CD4-positive, alpha-beta T cell treated with Interleukin-17A for 4 hours (primary cell): ENCODE data around the gene TRIM13.
"Not testable (repeated sequence)": the region's sequence is repeated elsewhere in the genome, so short reads cannot be mapped to it uniquely, and the experiment has no call there.

Source experiments
- DNase-seq: peaks from one replicate; pipeline ENCODE4 v3.0.0-alpha.2; 2020; ENCODE audit warnings: mixed read lengths

The TRIM13 gene, protein sequence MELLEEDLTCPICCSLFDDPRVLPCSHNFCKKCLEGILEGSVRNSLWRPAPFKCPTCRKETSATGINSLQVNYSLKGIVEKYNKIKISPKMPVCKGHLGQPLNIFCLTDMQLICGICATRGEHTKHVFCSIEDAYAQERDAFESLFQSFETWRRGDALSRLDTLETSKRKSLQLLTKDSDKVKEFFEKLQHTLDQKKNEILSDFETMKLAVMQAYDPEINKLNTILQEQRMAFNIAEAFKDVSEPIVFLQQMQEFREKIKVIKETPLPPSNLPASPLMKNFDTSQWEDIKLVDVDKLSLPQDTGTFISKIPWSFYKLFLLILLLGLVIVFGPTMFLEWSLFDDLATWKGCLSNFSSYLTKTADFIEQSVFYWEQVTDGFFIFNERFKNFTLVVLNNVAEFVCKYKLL

DNA sequence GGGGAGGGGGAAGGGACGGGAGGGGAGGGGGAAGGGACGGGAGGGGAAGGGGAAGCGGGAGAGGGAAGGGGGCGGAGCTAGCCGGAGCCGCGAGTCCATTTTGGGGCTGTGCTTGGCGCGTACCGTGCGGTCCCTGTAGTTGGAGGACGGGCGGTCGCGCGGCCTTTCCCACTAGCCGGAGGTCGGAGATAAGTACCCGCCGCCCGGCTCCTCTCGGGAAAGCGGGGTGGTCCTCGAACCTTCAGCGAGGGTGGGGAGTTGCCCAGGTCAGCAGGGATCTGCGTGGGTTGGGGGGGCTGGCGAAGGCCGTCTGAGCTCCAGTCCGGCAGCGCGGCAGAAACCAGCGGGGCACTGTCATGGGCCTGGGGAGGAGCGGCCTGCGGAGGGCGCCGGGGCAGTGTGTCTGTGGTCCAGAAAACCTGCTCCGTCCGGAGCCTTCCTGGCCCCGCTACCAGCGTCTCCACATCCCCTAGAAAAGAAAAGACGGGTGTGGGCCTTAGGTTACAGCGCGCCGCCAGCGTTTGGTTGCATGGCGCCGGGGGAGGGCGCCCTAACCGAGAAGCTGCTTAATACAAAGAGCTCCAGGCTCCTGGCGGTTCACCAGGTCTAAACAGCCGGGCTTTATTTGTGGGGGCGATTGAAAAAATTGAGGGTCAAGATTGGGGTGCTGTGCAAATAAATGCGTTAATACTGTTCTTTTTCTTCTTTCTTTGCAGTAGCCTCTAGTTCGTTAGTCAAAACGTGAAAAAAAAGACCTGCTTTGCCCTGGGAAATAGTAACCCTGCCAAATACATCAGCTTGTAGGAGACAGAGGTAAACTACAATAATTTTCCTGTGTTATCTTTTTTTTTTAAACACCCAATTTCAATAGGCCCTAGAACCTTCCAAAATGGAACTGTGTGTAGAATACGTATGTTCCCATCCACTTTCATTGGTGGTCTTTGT lies at the start of gene TRIM13:
TSS of gene TRIM13 (plus strand) at position 92 of the 945 bp plus-strand sequence. CDS start 14,899 bp downstream, outside the sequence.
- peak; percentile 86 for DNase-seq

DNA sequence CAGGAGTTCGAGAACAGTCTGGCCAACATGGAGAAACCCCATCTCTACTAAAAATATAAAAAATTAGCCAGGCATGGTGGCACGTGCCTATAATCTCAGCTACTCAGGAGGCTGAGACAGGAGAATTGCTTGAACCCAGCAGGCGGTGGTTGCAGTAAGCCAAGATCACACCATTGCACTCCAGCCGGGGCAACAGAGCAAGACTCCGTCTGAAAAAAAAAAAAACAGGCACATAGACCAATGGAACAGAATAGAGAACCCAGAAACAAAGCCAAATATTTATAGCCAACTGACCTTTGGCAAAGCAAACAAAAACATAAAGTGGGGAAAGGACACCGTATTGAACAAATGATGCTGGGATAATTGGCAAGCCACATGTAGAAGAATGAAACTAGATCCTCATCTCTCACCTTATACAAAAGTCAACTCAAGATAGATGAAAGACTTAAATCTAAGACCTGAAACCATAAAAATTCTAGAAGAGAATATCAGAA lies 48.0 kb upstream of the TRIM13 start:
- not testable (repeated sequence) for DNase-seq

DNA sequence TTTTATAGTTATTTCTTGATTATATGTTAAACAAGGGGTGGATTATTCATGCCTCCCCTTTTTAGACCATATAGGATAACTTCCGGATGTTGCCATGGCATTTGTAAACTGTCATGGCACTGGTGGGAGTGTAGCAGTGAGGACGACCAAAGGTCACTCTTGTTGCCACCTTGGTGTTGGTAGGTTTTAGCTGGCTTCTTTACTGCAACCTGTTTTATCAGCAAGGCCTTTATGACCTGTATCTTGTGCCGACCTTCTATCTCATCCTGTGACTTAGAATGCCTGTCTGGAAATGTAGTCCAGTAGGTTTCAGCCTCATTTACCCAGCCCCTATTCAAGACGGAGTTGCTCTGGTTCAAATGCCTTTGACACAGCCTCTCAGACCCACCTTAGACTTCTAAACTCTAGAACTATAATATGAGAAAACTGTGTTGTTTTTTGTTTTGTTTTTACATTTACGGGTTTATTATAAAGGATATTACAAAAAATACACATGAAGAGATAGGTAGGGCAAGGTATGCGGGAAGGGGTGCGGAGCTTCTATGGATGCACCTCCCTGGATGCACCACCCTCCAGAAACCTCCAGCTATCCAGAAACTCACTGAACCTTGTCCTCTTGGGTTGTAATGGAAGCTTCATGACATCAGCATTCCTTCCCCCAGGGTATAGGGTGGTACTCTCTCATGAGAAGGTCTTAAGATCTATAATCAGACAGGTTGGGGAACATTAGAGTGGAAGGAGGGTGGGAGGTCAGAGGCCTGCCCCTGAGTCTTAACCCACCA lies 44.9 kb upstream of the TRIM13 start:
- DNase-seq = no peak

DNA sequence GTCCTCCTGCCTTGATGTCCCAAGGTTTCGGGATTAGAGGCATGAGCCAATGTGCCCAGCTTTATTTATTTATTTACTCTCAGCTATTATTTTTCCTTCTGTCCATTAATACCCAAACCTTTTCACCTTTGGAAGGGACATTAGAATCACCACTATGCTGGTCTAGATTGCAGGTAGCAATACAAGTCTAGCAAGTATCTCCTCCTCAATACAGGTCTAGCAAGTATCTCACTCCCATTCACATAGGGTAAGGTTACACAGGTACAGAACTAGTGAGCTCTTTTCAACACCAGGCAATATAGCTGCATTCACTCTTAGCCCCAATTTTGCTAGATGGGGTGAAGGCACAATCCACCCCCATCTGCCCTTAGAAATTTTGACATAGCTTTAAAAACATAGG lies 43.3 kb upstream of the TRIM13 start:
- no peak for DNase-seq

DNA sequence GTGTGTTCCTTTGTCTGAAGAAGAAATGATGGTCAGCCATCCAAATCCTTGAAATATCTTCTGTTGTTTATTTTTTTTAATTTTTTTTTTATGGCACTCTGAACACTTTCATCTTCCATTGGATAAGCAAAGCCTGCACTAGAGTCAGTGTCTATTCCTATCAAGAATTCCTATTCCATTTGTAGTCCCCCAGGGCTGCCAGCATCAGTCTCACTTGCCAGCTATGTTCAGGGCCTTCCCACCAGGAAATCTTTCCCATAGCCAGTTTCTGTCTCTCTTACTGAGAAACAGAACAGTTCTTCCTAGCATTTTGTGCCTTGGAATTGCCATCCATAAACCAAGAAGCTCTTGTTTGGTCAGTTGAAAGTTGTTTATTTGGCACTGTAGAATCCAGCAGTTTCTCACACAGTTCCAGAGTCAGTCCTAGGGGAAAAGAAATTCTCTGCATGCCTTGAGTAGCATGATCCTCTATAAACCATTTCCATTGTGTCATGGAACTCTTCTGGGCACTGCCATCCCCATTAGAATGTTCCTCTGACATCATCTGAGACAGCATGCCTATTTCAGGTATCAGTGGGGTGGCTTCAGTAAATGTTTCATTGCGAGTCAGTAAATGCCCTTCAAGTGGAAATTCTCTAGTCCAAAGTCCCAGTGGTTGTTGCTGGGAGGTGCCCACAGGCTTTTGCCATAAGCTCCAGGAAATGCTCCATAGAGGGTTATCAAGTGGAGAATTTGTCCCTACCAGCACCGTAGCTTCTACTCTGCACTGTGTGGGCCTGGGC lies 42.0 kb upstream of the TRIM13 start:
- no peak for DNase-seq

DNA sequence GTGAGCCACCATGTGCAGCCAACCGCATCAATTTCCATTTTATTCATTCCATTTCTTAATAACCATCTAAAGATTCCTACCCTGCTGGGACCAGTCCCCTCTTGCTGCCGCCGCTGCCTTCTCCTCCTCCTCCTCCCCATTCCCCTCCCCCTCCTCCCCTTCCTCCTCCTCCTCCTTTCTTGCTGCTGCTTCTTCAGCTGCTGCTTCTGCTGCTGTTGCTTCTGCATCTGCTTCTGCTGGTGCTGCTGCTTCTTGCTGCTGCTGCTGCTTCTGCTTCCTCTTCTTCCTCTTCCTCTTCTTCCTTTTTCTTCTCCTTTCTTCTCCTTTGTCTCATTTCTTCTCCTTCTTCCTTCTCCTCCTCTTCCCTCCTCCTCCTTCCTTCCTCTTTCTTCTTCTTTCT lies 40.7 kb upstream of the TRIM13 start:
- DNase-seq = no peak

DNA sequence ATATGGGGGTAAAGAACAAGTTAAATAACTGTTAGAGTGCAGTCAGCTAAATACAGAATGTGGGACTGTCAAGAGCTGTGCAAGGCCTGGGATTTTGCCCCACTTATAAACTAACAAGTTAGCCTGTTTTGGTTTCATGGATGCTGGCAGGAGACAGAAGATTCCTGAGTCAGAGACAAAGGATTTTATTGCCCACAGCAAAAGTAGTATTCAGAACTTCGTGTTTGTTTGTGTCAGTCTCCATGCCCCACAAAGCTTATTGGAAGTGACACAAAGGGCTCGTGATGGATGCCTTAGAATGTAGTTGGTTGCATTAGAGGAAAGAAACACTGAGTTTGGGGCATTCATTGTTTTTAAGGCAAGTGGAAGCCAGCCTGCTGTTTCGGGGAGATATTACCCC lies 38.5 kb upstream of the TRIM13 start:
- DNase-seq = no peak

DNA sequence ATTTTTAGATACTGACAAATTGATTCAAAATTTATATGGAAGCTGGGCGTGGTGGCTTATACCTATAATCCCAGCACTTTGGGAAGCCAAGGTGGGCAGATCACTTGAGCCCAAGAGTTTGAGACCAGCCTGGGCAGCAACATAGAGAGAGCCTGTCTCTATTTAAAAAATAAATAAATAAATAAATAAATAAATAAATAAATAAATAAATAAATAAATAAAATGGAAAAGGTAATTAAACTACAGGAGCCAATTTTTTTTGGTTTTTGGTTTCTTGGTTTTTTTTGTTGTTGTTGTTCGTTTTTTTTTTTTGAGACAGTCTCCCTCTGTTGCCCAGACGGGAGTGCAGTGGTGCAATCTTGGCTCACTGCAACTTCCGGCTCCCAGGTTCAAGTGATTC lies 29.4 kb upstream of the TRIM13 start:
- no peak for DNase-seq

DNA sequence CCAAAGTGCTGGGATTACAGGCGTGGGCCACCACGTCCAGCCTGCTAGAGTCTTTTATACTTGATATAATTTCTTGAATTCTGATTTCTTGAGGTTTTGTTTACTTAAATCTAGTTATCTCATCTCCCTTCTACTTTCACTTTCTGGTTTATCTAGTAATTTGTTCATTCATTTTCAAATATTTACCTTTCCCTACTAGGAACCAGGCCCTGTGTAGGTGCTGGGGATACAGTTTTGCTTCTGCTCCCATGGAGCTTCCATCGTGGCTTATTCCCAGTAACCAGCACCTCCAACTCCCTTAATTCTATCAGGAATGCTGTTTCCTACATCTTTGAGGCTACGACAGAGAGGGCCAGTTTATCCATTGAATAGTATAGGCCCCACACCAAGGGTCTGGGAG lies 24.1 kb upstream of the TRIM13 start:
- no peak for DNase-seq

DNA sequence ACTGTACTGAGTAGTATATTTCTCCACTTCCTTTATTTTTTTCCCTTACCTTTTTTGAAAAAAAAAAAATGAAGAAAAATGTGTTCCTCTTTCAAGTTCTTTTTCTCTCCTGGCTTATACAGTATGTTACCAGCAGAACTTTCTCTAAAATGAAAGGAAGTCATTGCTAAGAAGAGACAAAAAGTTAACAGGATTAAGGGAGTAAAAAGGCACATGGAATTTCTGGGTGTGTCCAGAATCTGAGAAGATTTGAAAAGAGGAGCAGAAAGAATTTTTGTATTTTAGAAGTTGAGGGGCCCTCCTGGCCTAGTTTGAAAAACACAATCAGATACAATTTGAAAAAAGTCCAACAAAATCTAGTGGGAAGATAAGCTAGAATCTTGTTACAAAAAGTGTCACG lies 21.0 kb upstream of the TRIM13 start:
- DNase-seq = no peak

DNA sequence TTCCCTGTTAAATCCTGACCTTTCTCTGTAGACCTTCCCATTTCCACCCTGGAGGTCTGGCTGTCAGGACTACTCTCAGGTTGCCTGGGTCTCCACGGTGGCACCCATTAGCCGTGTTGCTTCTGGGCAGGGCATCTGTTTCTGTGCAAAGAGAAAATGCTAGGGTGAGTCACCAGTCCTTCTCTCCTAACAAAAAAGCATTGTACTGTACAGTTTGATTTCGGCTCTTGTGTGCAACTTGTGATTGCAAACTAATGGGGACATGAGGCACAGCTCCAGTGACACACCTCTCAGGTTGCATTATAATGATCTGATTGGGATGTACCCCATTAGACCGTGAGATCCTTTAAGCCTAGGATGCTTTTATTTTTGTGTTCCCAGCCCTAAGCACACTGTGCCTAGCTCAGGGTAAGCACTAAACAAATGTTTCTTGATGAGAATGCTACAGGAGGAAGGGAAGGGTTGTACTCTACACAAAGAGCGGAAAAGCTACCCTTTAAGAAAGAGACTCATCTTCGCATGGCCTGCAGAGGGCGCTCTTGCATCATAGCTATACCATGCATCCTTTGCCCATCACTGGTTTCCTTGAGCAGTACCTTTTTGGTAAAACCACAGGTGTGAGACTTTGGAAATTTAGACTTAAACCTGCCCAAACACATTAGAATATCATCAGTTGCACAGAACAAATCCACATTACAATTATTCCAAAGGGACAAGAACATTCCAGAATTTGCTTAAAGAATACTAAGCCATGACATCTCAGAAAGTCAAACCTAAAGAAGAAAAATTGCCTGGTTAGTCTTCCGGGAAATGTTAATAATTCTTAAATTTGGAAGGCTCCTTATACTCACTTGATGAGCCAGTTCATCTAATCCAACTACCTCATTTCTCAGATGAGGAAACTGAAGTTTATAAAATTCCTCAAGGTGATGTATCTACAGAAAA lies 20.3 kb upstream of the TRIM13 start:
- DNase-seq = peak; percentile 87

DNA sequence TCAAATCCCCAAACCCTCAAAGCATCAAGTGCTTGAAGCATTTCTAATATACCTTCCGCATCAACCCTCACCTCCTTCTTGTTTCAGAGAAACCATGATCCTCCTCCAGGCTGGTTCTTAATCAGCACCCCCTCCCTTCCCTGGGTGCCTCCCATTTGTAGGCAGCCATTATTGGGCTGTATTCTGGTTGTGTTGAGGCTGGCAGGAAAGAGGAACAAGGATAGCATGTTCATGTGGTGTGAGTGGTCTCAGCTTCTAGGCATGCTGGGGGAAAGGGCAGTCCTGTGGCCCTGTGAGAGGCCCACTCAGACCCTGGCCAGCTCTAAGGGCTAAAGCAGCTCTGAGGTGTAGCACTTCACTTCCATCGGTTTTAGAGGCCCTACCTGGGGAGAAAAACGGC lies 18.9 kb upstream of the TRIM13 start:
- DNase-seq = no peak

DNA sequence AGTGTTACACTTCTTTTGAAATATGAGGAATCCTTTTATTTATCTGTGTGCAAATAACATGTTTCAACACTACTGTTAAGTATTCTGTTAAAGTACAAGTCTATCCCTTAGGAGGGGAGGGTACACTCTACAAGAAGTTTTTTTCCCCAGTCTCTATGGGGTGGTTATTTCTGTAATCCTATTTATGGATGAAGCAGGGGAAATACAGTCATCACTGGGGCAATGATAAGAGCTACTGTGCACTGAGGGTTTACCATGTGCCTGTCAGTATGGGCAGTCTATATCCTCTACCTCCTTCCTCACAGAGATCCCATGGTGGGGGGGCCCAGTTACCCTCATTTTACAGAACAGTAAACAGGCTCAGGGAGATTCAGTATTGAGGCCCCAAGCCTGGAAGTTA lies 16.6 kb upstream of the TRIM13 start:
- DNase-seq = no peak

DNA sequence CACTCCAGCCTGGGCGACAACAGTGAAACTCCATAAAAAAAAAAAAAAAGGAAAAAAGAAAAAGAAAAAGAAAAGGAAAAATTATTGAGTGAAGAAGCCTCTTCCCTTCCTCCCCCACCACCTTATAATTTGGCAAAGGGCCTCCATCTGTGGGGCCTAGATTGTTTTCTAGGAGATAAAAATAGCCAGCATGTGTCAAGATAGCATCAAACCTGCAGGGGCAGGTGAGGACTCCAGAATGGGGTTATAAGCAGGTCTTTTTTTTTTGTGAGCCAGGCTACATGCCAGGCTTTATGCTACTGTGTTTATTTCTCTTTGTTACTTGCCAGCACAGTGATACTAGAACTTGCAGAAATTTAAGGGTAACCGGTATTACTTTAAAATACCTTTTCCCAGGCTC lies 11.7 kb upstream of the TRIM13 start:
- no peak for DNase-seq

DNA sequence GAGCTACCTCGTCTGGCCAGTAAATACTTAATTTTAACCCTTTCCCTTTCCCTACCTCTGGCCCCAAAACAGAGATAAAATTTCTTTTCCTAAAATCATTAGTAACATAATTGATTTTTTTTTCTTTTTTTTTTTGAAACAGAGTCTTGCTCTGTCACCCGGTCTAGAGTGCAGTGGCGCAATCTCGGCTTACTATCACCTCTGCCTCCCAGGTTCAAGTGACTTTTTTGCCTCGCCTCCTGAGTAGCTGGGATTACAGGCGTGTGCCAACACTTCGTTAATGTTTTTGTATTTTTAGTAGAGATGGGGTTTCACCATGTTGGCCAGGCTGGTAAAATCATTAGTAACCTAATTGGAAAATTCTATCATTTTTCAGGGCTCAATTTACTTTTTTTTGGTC lies 10.4 kb upstream of the TRIM13 start:
- DNase-seq = no peak

DNA sequence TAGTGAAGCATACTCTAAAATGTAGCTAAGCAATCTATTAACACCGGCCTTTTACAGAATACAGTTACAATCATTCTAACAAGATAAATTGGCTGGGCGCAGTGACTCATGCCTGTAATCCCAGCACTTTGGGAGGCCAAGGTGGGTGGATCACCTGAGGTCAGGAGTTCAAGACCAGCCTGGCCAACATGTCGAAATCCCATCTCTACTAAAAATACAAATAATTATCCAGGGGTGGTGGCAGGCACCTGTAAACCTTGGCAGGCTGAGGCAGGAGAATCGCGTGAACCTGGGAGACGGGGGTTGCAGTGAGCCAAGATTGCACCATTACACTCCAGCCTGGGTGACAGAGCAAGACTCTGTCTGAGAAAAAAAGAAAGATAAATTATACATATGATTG lies 6.2 kb upstream of the TRIM13 start:
- not testable (repeated sequence) for DNase-seq

DNA sequence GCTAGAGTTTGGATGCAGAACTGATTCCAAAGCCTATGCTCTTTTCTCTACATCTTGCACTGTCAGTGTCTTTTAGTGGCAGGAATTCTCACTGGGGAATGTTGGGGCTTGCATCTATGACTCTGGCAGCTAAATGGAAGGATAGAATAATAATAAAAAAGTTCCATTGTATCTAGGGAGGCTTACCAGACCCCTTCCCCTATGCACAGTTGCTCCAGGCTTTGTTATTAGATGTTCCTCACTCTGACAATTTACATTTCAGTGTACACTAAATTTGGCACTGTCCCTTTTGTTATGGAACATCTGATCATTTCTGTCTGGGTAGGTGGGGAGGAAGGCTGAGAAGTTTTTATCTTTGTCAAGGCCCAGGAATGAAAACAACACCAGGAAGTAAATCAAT lies 3.7 kb upstream of the TRIM13 start:
- no peak for DNase-seq

DNA sequence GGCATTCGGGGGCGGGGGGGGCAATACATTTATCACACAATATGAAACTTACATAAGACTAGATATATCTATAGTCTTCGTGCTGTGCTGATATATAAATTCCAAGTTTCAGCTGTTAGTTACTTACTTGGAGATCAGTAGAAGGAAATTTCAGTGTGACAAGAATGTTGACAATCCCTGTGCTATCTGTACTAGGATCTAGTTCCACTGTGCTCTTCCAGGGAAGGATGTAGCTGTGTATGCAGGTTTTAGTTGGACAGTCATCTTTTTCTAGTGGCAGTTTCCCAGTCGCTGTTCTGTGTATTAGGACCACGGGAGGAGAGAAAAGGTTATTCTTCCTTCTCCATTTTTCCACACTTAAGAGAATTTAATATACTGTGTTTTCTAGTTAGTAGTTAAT lies 3.2 kb upstream of the TRIM13 start:
- DNase-seq = no peak

DNA sequence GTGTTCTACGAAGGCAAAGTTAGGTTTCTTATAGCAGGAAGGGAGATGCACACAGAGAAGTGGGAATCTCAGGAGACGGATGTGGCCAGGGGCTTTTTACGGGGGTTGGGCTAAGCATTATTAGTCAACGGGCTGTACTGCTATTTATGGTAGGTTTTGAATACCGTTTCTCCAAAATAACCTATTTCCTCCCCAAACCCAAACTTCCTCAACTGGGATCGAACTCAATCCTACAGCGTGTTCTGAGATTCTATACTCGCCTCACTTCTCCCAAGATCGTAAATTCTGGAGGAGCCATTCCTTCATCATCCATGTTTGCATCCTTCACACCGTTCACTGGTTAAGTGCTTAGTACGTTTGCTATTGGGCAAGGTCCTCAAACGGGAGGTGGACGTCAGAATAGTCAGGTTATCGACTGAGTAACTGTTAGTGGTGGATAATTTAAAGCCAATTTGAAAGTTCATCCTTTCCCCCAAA lies 1.2 kb upstream of the TRIM13 start:
- DNase-seq = no peak

DNA sequence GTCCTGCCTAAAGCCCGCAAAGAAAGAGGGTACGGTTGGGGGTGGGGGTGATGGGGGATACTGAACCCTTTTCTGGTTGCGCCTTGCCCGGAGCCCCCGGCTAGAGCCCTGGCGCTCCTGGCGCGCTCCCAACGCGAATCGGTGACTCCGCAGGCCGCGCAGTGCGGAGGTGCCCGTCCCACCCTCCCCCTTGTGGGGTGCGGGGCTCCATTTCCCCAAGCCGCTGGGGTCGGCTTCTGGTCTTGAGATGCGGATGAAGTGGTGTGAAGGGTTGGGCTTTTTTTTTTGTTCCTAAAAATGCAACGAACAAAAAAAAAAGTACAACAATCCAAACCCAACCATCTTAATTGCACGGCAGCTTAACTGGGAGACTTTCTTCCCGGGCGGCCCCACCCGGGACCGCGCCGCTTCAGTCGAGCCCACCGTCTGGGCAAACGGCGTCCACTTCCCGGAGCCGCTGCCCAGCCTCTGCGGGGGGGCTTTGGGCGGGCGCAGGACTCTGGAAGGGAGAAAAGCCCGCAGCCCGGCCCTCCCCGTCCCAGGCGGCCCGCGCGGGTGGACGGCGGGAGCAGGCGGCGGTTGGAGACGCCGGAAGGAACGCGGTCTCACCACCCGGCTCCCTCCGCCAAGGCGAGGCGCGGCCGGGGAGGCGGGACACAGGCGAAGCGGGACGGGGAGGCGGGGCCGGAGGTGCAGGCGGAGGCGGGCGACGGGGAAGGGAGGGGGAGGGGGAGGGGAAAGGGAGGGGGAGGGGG lies 504 bp upstream of the TRIM13 start:
- DNase-seq = peak; percentile 94
